ENCODE results near the gene LPP.

The LPP gene

DNA sequence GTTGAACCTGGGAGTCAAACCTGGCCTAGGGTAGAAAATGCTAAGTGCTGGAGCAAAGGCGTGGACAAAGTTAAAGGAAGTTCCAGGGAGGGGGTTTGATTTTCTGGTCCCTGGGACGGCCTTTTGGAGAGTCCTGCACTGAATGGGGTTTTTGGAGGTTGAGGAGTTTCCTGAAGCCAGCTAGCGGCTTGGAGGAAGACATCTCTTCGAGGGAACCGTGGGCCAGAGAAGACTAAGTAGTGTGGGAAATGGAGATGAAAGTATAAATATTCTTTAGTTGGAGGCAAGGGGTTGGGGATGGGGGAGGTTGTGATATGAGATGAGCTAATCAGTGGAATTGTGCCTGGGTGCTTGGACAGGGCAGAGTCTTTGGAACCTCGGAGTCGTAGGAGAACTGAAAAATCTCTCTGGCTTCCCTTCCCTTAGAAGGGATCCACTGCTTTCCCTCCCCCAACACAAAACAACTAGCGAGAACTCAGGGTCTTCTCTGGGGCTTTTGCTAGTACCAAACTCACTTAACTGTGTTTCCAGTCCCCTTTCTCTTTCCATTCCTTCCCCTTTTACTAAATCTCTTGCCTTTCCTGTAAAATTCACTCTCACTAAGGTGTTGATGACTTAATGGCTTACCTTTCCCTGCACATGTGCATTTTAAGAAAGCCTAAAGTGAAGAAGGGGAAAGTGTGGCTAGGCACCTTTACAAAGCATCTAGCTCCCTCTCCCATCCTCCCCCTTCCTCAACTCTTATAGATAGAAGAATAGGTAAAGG lies 1.0 kb downstream of the LPP start:
- H3K27ac ChIP-seq (ENCODE audit: low read depth, low read length, severe bottlenecking): peak overlapping the region; percentile 98
- H3K4me1 ChIP-seq (ENCODE audit: control insufficient read depth, insufficient read depth, low read length, poor library complexity, severe bottlenecking): peaks cover 25% of the 10 kb centered on the region
- H3K36me3 ChIP-seq (ENCODE audit: control insufficient read depth, insufficient read depth, low read length): peaks cover 12% of the 10 kb centered on the region
- no peaks in the 10 kb centered on the region for H3K9me3 ChIP-seq (ENCODE audit: control insufficient read depth, low read length)
- peak overlapping the region; percentile 82 for H3K4me3 ChIP-seq (ENCODE audit: extremely low read depth, insufficient read depth, low read length, poor library complexity, severe bottlenecking)
- 56 to 58% methylated on average over 8 of the region's 8 CpGs for WGBS, 2 experiments (ENCODE audit: insufficient coverage in 2 of 2)

DNA sequence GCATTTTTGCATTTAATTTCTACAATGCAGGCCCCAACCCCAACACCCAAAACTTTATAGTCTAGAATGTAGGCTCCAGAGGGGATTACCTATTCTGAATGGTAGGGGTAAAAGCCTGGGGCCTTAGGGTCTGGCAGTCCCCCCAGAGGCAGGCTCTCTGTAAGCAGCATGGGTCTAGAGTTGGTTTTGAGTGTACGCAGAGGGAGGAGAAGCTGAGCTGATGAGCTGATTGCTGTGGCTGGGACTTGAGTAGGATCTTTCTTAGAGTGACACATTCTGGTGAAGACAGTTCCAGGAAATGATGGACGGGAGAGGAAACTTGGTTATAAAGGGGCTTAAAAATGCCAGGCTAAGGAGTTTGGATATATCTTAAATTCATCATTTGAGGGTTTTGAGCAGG lies 2.1 kb downstream of the LPP start:
- H3K27ac ChIP-seq (ENCODE audit: low read depth, low read length, severe bottlenecking): no peak overlapping the region
- 85 to 91% methylated on average over 2 of the region's 2 CpGs for WGBS, 2 experiments (ENCODE audit: insufficient coverage in 2 of 2)
- H3K4me3 ChIP-seq (ENCODE audit: extremely low read depth, insufficient read depth, low read length, poor library complexity, severe bottlenecking): peak overlapping the region; percentile 8

DNA sequence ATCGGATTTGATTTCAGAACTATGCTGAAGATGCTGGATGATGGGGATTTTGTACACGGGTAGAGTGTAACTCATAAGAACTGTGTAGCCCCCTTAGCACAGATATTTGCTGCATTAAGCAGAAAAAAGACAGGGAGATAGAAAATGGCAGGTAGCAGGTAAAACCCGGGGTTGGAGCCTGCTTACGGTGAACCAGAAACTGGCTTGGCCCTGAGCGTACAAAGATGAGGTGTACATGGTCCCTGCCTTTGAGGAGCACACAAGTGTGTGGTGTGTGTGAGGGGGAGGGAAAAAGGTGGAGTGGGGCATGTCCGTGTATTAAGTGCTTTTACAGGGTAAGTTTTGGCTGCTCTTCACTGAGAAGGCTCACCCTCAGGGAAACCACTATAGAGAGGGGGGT lies 3.5 kb downstream of the LPP start:
- 90 to 94% methylated on average over 6 of the region's 6 CpGs for WGBS, 2 experiments (ENCODE audit: insufficient coverage in 2 of 2)
- Histone ChIP-seq H3K9me3 (ENCODE audit: control insufficient read depth, low read length) (no peaks in the 10 kb centered on the region), H3K4me3 (ENCODE audit: extremely low read depth, insufficient read depth, low read length, poor library complexity, severe bottlenecking) (no peak overlapping the region), H3K27ac (ENCODE audit: low read depth, low read length, severe bottlenecking) (no peak overlapping the region), H3K36me3 (ENCODE audit: control insufficient read depth, insufficient read depth, low read length) (peaks cover 27% of the 10 kb centered on the region), H3K4me1 (ENCODE audit: control insufficient read depth, insufficient read depth, low read length, poor library complexity, severe bottlenecking) (peaks cover 18% of the 10 kb centered on the region)

More for the DNA sequence above, 2.1 kb downstream of the LPP start:
- Histone ChIP-seq H3K9me3 (ENCODE audit: control insufficient read depth, low read length) (no peaks in the 10 kb centered on the region), H3K4me1 (ENCODE audit: control insufficient read depth, insufficient read depth, low read length, poor library complexity, severe bottlenecking) (peaks cover 25% of the 10 kb centered on the region), H3K36me3 (ENCODE audit: control insufficient read depth, insufficient read depth, low read length) (peaks cover 18% of the 10 kb centered on the region)

DNA sequence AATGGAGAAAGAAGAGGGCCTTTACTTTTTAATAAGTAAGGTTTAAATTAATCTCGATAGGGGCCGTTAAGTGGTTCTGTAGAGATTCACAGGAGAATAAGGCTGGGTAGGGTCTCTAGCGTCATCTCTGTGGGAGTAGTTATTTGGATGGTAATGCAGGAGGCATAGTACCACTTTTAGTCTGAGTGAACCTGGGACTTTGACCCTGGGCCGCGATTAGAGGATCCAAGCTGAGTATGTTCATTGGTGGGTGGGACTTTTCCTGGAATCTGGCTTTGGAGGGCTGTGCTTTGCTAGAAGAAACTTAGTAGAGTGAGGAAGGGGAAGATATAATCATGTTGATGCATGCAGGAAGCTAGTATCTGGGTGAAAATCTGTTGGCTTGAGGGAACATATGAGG lies 4.0 kb downstream of the LPP start:
- no peak overlapping the region for H3K27ac ChIP-seq (ENCODE audit: low read depth, low read length, severe bottlenecking)
- 92 to 94% methylated on average over 5 of the region's 5 CpGs for WGBS, 2 experiments (ENCODE audit: insufficient coverage in 2 of 2)
- H3K9me3 ChIP-seq (ENCODE audit: control insufficient read depth, low read length): no peaks in the 10 kb centered on the region
- H3K36me3 ChIP-seq (ENCODE audit: control insufficient read depth, insufficient read depth, low read length): peaks cover 32% of the 10 kb centered on the region
- H3K4me3 ChIP-seq (ENCODE audit: extremely low read depth, insufficient read depth, low read length, poor library complexity, severe bottlenecking): no peak overlapping the region
- H3K4me1 ChIP-seq (ENCODE audit: control insufficient read depth, insufficient read depth, low read length, poor library complexity, severe bottlenecking): peaks cover 15% of the 10 kb centered on the region

DNA sequence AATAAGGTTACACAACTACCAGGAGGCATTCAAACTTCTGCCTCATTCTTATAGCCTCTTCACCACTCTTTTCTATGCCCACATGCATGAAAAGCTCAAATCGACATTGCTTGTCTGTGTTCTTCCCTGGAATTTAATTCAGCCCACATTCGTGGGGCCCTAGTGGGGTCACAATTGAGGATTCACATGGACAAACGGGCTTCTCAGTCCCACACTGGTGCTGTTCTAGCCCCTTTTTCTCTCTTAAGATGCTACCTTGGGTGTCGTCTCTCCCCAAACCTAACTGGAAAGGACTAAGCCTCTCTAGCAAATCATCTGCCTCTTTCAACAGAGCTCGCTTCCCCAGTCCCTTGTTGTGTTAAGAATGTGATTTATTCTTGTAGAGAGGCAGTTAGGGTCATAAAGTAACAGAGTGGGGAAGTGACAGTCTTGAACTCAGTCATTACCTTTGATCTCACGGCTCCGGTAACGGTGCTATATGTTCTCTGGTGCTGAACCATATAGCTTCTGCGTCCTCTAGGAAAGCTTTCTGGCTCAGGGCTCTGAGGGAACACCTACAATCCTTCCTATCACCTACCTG lies 4.9 kb downstream of the LPP start:
- H3K36me3 ChIP-seq (ENCODE audit: control insufficient read depth, insufficient read depth, low read length): peaks cover 34% of the 10 kb centered on the region
- H3K27ac ChIP-seq (ENCODE audit: low read depth, low read length, severe bottlenecking): no peak overlapping the region
- no peak overlapping the region for H3K4me3 ChIP-seq (ENCODE audit: extremely low read depth, insufficient read depth, low read length, poor library complexity, severe bottlenecking)
- no peaks in the 10 kb centered on the region for H3K9me3 ChIP-seq (ENCODE audit: control insufficient read depth, low read length)
- 86 to 95% methylated on average over 6 to 7 of the region's 9 CpGs for WGBS, 2 experiments (ENCODE audit: insufficient coverage in 2 of 2)
- H3K4me1 ChIP-seq (ENCODE audit: control insufficient read depth, insufficient read depth, low read length, poor library complexity, severe bottlenecking): peaks cover 15% of the 10 kb centered on the region

DNA sequence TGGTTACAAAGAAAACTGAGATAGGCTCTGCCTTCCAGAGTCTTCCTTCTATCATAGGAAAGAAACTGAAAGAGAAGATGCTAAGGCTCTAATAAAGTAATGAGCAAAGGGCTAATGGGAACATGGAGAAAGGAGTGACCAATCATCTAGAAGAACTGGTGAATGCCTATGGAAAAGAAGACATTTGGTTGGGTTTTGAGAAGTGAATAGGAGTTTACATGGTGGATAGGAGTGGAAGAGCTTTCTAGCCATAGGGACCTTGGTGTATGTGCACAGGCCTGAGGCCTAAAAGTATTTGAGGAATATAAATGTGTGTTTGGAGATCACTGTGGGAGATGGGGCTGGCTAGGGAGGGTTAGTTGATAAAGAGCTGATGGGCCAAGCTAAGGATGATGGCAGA lies 6.8 kb downstream of the LPP start:
- H3K36me3 ChIP-seq (ENCODE audit: control insufficient read depth, insufficient read depth, low read length): peaks cover 34% of the 10 kb centered on the region

DNA sequence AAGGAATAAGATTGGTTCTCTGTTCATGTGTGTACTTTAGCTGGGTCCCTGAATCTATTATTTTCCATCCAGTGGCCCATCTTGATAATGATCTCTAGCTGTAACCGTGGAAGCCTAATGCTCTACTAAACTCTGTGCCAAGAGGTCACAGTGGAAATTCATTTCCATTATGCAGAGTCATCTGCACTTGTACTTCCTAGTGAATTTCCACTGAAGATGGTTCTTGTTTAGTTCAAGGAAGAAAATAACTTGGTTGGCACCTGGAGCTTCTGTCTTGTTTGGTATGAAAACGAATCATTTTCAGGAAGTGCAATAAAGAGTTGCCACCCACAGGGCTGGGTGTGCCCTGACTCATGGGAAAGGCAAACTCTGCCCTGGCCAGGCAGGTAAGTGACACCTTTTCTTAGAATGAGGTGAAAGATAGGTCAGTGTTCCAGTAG lies 10.3 kb downstream of the LPP start:
- Histone ChIP-seq H3K36me3 (ENCODE audit: control insufficient read depth, insufficient read depth, low read length) (peaks cover 25% of the 10 kb centered on the region), H3K4me3 (ENCODE audit: extremely low read depth, insufficient read depth, low read length, poor library complexity, severe bottlenecking) (no peak overlapping the region), H3K4me1 (ENCODE audit: control insufficient read depth, insufficient read depth, low read length, poor library complexity, severe bottlenecking) (peaks cover 14% of the 10 kb centered on the region), H3K27ac (ENCODE audit: low read depth, low read length, severe bottlenecking) (no peak overlapping the region), H3K9me3 (ENCODE audit: control insufficient read depth, low read length) (no peaks in the 10 kb centered on the region)
- 85 to 100% methylated on average over 2 of the region's 2 CpGs for WGBS, 2 experiments (ENCODE audit: insufficient coverage in 2 of 2)

More for the DNA sequence above, 6.8 kb downstream of the LPP start:
- H3K27ac ChIP-seq (ENCODE audit: low read depth, low read length, severe bottlenecking): no peak overlapping the region
- H3K4me1 ChIP-seq (ENCODE audit: control insufficient read depth, insufficient read depth, low read length, poor library complexity, severe bottlenecking): peaks cover 13% of the 10 kb centered on the region
- no peak overlapping the region for H3K4me3 ChIP-seq (ENCODE audit: extremely low read depth, insufficient read depth, low read length, poor library complexity, severe bottlenecking)
- H3K9me3 ChIP-seq (ENCODE audit: control insufficient read depth, low read length): no peaks in the 10 kb centered on the region

DNA sequence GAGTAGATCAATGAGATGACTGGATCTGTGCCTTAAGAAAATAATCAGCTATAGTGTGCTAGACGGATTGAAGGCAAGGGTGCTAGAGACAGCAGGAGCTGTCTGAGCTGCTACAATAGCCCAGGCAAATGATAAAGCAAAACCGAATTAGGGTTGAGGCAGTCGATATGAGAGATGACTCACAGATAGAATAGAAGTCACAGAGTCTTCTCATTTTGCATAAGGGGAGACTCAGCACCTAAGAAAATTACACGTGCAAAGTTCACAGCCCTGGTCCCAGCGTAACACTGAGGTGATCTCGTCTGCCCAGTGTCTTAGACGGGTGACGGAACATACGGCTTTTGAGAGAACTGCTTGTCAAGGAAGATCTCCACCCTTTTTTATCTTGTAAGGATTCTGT lies 11.6 kb downstream of the LPP start:
- H3K4me1 ChIP-seq (ENCODE audit: control insufficient read depth, insufficient read depth, low read length, poor library complexity, severe bottlenecking): peaks cover 14% of the 10 kb centered on the region
- H3K4me3 ChIP-seq (ENCODE audit: extremely low read depth, insufficient read depth, low read length, poor library complexity, severe bottlenecking): no peak overlapping the region
- peaks cover 20% of the 10 kb centered on the region for H3K36me3 ChIP-seq (ENCODE audit: control insufficient read depth, insufficient read depth, low read length)
- H3K27ac ChIP-seq (ENCODE audit: low read depth, low read length, severe bottlenecking): no peak overlapping the region
- WGBS, 2 experiments (ENCODE audit: insufficient coverage in 2 of 2): 85 to 91% methylated on average over 8 to 9 of the region's 9 CpGs
- H3K9me3 ChIP-seq (ENCODE audit: control insufficient read depth, low read length): no peaks in the 10 kb centered on the region

DNA sequence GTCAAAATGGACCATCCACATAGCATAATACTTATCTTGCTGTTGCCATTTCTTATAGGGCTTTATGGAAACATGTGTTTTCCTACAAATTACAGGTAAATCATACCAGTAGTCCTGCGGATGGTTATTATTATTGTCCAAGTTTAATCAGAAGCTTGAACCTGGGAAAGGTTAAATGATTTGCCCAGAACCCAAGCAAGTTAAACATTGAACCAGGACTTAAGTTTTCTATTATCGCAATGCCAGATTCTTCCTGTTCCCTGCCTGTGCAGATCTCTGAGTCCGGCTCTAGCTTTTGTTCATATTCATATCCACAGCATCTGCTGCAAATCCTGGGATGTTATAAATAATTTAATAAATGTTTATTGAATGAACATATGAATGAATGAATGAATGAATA lies 12.5 kb downstream of the LPP start:
- H3K9me3 ChIP-seq (ENCODE audit: control insufficient read depth, low read length): no peaks in the 10 kb centered on the region
- H3K4me1 ChIP-seq (ENCODE audit: control insufficient read depth, insufficient read depth, low read length, poor library complexity, severe bottlenecking): peaks cover 14% of the 10 kb centered on the region
- H3K4me3 ChIP-seq (ENCODE audit: extremely low read depth, insufficient read depth, low read length, poor library complexity, severe bottlenecking): no peak overlapping the region
- H3K27ac ChIP-seq (ENCODE audit: low read depth, low read length, severe bottlenecking): no peak overlapping the region
- 100% methylated on average over 1 of the region's 3 CpGs; no CpG with 5 or more reads in 1 of the 2 experiments for WGBS, 2 experiments (ENCODE audit: insufficient coverage in 2 of 2)
- peaks cover 16% of the 10 kb centered on the region for H3K36me3 ChIP-seq (ENCODE audit: control insufficient read depth, insufficient read depth, low read length)

DNA sequence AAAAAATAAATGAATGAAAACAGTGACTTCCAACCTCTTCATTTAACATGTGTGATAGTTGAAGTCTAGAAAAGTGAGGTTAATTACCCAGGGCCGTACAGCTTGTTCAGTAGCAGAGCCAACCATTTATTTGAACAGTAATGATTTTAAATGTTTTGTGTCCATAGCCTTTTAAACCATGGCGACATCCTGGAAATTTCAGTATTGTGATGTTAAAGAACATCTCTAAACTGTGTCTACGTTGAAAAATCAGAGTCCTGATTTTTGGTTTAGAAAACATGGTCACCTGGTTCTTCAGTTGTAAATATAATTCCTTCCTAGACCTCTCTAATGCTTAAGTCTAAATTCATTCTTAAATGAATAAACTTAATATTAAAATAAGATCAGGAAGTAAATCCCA lies 14.2 kb downstream of the LPP start:
- 90 to 100% methylated on average over 1 to 3 of the region's 3 CpGs for WGBS, 2 experiments (ENCODE audit: insufficient coverage in 2 of 2)
- Histone ChIP-seq H3K36me3 (ENCODE audit: control insufficient read depth, insufficient read depth, low read length) (no peaks in the 10 kb centered on the region), H3K4me3 (ENCODE audit: extremely low read depth, insufficient read depth, low read length, poor library complexity, severe bottlenecking) (no peak overlapping the region), H3K9me3 (ENCODE audit: control insufficient read depth, low read length) (no peaks in the 10 kb centered on the region), H3K27ac (ENCODE audit: low read depth, low read length, severe bottlenecking) (no peak overlapping the region), H3K4me1 (ENCODE audit: control insufficient read depth, insufficient read depth, low read length, poor library complexity, severe bottlenecking) (peaks cover 11% of the 10 kb centered on the region)

DNA sequence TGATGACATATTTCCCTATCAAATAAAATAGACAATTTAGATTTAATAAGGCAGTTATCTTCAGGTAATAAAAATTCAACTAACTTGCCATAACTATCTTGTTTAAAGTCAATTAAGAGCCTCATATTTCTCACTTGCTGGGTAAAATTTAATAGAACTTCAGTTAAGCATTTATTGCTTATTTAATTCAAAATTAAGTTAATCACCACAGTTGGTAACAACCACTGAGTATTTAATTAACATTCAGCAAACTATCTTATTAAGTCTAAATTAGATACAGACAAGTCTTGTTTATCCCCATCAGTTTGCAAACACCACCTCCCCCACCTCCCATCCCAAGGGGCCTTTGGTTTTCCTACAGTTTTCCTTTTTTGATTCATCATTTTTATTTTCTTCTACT lies 14.7 kb downstream of the LPP start:
- Histone ChIP-seq H3K36me3 (ENCODE audit: control insufficient read depth, insufficient read depth, low read length) (peaks cover 4% of the 10 kb centered on the region), H3K4me3 (ENCODE audit: extremely low read depth, insufficient read depth, low read length, poor library complexity, severe bottlenecking) (no peak overlapping the region), H3K9me3 (ENCODE audit: control insufficient read depth, low read length) (no peaks in the 10 kb centered on the region), H3K27ac (ENCODE audit: low read depth, low read length, severe bottlenecking) (no peak overlapping the region), H3K4me1 (ENCODE audit: control insufficient read depth, insufficient read depth, low read length, poor library complexity, severe bottlenecking) (peaks cover 11% of the 10 kb centered on the region)

Data from mesodermal cell (in vitro differentiated cells).